GM19468 (cell line): Measurements from ENCODE around the gene MAPK1.
"Not testable (repeated sequence)": the region's sequence is repeated elsewhere in the genome, so short reads cannot be mapped to it uniquely, and the experiment has no call there.

Experiments used
- ATAC-seq: cut with Tn5 transposase; IDR thresholded peaks from one replicate; pipeline ENCODE4 v1.9.1; 2021; ENCODE audit warnings: mild to moderate bottlenecking, moderate library complexity, moderate number of reproducible peaks; ENCODE audit not compliant: unreplicated experiment; ENCODE audit errors: extremely low read depth

Gene MAPK1

DNA sequence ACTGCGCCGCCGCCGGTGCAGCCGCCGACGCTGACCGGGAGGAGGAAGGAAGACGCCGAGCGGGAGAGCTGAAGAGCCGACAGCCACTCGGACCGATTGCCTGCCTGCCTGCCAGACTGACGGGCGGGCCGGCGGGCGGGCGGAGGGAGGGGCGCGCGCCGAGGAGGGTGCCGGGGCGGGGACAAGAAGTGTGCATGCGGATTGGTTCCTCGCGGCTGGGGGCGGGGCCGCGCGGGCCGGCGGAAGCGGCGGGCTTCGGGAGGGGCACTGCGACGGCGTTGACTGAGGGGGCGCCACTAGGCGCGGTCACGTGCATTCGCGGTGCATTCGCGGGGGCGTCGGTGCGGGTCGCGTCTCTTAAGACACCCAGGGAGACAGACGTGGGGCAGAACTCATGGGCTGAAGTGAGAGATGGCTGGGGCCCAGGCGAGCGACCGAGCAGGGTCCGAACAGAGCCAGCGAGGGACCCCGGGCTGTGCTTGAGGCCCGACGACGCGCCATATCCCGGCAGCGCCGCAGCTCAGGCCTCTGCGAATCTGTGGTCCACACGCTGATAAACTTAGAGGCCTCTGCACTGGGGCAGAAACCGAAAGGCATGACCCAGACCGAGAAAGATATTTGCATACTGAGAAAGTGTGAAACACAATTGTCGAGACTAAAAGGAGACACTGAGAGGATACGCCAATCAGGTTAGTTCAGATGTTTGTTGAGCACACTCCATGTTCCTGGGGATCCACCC, at the start of gene MAPK1:
TSS of gene MAPK1 (minus strand) at position 118 of the 739 bp plus-strand sequence. CDS start 205 bp downstream, outside the sequence.
- peak; percentile 76 for ATAC-seq

DNA sequence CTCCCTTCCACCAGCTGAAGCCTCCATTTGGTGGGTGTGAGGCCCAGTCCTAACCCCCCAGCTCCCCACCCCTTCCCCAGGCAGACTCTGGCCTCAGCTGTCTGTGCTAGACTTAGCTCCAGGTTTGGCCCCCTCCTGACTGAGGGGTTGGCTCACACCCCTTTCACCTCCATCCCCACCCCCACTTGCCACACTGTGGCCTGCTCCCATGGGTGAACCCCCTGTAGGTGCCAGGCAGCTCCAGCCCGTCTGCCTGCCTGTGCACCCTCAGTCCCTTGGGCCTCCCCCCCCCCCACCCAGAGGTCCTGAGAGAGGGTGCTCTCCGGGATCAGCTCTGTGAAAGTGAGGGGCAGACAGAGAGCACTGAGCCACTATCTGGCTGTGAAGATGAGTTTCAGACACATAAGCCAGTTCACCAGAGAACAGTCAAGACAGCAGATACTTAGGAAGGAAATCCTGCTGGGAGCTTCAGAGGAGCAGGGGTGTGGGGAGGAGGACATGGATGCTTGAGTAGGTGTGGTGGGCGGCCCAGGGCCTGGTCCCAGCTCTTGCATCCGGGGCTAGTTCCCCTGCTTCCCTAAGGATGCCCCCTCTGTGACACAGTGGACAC, 49.0 kb upstream of the MAPK1 start:
- ATAC-seq = no peak

DNA sequence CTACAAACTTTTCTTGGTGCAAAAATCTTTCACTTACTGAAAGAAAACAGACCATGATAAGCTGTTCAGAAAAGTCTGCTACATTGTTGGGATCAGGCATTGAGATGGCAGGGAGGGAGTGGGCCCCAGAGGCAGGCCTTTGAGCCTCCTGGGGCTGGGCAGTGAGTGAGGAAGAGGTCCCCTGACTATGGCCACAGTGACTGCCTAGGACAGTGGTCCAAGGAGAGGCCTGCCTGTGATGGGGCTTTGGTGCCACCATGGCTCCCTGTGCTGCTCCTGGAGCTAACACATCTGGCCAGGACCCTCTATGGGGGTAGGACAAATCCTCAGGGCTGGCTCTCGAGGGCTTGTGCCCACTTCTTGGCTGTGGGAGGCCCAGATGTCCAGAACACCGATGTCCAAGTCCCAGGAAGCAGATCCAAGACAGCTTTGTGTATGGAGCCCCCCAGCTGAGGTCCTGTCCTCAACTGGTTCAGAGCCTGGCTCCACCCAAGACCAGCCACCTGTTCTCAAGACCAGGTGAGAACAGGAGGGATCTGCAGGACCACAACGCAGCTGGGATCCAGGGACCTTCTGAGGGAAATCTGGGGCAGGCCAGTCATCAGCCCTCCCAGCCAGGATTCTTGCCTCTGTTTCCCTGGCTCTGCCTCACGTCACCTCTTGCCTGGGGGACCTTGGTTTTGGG, 48.3 kb upstream of the MAPK1 start:
- no peak for ATAC-seq

DNA sequence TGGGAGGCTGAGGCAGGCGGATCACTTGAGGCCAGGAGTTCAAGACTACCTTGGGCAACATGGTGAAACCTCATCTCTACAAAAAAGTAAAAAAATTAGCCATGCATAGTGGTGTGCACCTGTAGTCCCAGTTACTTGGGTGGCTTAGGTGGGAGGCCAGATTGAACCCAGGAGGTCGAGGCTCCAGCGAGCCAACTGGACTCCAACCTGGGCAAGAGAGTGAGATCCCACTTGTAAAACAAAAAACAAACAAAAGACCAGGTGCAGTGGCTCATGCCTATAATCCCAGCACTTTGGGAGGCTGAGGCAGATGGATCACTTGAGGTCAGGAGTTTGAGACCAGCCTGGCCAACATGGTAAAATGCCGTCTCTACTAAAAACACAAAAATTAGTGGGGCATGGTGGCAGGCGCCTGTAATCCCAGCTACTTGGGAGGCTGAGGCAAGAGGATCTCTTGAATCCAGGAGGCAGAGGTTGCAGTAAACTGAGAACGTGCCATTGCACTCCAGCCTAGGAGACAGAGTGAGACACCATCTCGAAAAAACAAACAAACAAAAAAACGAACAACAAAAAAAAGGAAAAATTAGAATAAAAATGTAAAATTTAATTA, 46.7 kb upstream of the MAPK1 start:
- ATAC-seq = not testable (repeated sequence)

DNA sequence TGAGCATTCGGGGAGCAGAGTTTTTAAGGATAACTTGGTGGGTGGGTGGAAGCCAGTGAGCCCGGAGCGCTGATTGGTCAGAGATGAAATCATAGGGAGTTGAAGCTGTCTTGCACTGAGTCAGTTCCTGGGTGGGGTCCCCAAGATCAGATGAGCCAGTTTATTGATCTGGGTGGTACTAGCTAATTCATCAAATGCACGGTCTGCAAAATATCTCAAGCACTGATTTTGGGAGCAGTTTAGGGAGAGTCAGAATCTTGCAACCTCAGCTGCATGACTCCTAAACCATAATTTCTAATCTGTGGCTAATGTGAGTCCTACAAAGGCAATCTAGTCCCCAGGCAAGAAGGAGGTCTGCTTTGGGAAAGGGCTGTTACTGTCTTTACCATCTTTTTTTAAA, 42.9 kb upstream of the MAPK1 start:
- ATAC-seq = not testable (repeated sequence)

DNA sequence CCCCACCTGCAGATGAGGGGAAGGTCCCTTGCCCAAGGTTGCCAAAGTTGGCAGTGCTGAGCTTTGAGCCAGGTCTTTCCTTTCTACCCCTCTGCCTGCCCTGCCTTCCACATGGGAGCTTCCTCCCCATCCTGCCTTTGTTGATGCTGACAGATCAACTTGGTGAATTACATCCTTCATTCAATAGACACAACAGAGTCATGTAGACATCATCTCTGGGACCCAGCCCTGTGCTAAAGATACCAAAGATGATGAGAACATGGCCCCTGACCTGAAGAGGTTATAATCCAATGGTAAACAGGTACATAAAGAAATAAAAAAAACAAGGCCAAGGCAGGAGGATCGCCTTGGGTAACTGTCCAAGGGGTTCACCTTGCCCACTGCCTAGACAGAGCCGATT, 42.4 kb upstream of the MAPK1 start:
- ATAC-seq = no peak

DNA sequence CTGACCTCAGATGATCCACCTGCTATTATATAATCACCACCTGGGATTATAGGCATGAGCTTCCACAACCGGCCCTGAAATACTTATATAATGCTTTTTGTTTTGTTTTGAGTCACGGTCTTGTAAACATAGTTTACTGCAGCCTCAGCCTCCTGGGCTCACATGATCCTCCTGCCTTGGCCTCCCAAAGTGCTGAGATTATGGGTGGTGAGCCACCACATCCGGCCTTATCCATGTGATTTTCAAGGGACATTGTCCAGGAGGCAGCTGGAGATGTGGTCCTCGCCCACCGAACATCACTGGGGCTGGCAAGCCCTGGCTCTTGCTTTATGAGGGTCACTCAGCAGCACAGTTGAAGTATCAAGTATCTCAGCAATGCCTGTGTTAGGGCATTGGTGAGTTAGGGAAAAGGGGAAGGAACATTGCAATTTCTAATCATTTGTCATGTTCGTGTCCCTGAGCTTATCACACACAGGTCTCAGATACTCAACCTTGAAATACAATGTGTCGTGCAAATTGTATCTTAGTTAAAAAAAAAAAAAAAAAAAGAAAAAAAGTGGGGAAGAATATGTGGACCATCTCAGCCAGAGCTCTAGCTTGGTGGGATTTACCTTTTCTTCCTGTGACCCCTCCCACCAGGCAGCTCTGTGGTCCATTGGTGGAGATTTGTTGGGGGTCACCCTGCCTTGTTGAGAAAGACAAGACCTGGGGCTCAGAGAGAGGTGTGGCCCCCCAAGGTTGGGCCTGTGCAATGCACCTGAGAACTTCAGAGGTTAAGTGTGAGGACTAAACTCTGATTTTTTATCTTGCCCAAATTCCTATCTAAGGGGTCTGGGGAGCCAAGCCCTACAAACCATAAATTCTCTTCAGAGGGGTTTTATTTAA, 40.4 kb upstream of the MAPK1 start:
- no peak for ATAC-seq

DNA sequence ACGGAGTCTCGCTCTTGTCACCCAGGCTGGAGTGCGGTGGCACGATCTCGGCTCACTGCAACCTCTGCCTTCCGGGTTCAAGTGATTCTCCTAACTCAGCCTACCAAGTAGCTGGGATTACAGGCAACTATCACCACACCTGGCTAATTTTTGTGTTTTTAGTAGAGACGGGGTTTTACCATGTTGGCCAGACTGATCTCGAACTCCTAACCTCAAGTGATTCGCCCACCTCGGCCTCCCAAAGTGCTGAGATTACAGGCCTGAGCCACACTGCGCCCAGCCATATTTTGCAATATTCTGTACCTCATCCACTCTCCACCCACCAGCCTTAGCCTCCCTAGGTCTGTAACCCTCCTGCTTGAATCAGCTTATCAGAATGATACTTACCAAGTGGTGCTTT, 37.8 kb upstream of the MAPK1 start:
- ATAC-seq = not testable (repeated sequence)

DNA sequence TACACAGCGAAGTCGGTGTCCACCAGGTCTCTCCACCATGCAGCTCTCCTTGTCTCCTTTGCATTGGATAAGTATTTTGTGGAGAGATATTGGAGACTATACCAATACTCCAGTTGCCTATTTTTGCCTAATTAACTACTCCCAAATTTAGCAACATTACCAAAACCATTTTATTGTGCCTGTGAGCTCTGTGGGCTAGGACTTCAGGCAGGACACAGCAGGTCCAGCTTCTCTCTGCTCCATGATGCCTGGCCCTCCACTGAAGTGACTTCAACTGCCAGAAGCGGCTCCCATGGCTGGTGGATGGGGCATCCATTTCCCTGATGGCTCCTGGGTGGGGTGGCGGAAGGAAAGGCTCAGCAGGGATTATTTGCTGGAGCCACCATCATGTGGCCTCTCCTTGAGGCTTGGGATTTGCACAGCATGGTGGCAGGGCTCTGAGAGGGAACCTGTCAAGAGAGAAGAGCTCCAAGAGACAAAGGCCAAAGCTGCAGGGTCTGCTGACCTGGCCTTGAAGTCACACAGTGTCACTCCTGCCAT, 36.9 kb upstream of the MAPK1 start:
- no peak for ATAC-seq

DNA sequence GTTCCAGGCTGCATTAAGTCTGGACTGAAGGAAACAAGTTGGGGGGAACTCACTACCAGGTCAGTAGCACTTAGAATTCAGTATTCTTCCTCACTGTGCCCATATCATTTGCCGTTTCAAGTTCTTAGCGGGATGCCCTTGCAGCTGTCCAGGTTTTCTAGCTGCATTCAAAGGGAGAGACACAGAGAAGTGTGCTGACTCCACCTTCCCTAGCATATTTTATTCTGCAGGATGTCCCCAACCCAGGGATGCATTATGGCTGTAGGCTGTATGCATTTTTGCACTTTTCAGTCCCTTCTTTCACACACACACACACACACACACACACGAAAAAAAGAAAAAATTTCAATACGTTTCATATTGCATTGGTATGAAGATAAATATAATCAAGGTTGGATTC, 35.8 kb upstream of the MAPK1 start:
- ATAC-seq = no peak

DNA sequence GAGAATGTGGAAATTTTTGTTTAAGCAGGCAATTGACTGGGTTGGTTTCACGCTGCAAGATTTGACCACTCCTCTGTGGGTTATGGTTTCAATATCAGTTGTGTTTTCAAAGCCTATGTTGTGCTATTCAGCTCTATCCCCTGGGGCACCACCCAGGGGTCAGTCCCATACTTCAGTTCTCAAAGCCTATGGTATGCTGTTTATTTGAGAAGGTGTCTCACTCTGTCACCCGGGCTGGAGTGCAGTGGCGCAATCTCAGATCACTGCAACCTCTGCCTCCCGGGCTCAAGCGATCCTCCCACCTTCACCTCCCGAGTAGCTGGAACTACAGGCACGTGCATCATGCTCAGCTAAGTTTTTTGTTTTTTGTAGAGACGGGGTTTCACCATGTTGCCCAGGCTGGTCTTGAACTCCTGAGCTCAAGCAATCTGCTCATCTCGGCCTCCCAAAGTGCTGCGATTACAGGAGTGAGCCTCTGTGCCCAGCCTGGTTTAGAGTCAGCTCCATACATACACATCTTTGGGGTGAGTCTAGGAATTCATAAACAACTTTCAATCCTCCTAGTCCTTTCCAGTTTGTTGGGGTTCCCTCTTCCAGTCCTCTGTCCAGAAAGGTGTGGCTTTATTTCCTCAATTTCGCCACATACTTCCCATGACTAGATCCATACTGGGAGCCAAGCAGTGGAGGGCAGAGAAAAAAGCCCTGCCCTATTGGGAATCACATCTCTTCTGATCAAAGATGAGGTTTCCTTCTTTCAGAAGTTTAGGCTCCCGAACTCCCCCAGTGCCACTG, 35.0 kb upstream of the MAPK1 start:
- no peak for ATAC-seq

DNA sequence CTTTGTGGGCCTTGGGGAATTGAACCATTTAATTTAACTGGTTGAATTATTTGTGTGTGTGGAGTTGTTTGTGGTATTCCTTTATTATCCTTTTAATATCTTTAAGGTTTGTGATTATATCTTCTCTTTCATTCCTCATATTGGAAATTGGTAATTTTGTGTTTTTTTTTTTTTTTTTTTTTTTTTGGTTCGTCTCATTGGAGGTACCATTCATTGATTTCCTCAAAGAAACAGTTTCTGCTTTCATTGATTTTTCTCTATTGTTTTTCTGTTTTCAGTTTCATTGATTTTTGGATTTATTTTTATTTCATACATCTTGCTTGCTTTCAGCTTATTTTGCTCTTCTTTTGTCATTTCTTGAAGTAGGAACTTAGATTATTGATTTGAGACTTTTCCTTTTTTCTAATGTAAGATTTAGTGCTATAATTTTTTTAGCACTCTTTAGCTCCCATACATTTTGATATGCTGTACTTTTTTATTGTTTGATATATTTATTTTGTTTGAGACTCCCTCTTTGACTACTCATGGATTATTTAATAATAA, 31.0 kb upstream of the MAPK1 start:
- no peak for ATAC-seq

DNA sequence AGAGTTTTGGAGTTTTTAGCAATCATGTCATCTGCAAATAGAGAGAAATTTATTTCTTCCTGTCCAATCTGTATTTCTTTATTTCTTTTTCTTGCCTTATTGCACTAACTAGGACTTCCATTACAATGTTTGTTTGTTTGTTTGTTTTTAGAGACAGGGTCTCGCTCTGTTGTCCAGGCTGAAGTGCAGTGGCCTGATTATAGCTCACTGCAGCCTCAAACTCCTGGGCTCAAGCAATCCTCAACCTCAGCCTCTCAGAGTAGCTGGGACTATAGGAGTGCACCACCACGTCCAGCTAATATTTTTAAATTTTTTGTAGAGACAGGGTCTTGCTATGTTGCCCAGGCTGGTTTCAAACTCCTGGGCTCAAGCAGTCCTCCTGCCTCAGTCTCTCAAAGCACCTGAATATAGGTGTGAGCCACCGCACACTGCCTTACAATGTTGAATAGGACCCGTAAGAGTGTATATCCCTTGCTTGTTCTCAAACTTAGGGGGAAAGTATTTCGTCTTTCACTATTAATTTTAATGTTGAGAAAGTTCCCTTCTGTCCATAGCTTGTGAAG, 29.6 kb upstream of the MAPK1 start:
- no peak for ATAC-seq

DNA sequence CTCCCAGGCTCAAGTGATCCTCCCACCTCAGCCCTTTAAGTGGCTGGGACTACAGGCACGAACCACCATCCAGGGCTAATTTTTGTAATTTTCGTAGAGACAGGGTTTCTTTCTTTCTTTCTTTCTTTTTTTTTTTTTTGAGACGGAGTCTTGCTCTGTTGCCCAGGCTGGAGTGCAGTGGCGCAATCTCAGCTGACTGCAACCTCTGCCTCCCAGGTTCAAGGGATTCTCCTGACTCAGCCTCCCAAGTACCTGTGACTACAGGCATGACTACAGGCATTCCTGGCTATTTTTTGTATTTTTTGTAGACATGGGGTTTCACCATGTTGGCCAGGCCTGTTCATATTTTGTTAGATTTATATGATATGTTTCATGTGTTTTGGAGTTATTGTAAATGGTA, 28.8 kb upstream of the MAPK1 start:
- not testable (repeated sequence) for ATAC-seq

DNA sequence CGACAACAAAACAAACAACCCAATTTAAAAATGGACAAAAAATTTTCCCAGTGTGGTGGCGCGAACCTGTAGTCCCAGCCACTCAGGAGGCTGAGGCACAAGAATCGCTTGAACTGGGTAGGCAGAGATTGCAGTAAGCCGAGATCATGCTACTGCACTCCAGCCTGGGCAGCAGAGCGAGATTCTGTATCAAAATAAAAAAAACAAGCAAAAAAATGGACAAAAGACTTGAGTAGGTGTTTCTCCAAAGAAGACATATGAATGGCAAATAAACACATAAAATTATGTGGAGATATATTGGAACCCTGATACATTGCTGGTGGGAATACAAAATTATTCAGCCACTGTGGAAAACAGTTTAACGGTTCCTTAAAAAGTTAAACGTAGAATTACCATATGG, 27.4 kb upstream of the MAPK1 start:
- ATAC-seq = no peak

DNA sequence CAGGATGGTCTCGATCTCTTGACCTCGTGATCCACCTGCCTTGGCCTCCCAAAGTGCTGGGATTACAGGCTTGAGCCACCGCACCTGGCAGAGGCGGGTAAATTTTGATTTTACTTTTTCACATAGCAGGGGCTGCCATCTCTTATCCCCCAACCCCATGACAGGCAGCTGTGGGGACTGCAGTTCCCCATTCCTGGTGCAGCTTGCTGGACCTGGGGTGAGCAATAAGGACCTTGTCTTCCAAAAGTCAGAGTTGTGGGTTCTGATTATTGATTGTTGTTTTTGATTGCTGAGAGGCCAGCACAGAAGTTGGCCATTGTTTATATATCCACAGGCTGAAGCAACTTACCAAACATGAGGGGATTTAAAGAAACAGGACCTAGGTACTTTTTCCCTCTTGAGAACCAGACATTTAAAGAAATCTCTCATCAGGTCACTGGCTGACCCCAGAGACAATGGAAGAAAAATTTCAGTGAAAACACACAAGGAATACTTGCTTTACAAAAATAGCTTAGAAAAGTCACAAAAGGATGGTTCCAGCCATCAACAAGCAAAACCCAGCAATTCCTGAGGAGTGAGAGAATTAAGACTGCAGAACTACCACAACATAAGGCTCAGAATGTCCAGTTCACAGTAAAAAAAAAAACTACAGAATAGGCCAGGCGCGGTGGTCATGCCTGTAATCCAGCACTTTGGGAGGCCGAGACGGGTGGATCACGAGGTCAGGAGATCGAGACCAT, 22.0 kb upstream of the MAPK1 start:
- no peak for ATAC-seq

DNA sequence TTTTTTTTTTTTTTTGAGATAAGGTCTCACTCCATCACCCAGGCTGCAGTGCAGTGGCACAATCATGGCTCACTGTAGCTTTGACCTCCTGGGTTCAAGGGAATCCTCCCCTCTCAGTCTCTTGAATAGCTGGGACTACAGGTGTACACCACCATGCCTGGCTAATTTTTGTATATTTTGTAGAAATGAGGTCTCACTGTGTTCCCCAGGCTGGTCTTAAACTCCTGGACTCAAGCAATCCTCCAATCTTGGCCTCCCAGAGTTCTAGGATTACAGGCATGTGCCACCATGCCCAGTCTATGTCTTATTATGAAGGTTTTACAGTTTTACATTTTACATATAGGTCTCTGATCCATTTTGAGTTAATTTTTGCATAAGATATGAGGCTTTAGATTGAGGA, 20.4 kb upstream of the MAPK1 start:
- no peak for ATAC-seq

DNA sequence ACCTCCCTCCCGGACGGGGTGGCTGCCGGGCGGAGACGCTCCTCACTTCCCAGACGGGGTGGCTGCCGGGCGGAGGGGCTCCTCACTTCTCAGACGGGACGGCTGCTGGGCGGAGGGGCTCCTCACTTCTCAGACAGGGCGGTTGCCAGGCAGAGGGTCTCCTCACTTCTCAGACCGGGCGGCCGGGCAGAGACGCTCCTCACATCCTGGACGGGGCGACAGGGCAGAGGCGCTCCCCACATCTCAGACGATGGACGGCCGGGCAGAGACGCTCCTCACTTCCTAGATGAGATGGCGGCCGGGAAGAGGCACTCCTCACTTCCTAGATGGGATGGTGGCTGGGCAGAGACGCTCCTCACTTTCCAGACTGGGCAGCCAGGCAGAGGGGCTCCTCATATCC, 16.5 kb upstream of the MAPK1 start:
- not testable (repeated sequence) for ATAC-seq
